Measurements from ENCODE around the gene RELN. TPM values are rescaled to one million over a fixed set of nuclear protein-coding genes. Genes with fewer than 3 reads are reported as not detected.

The RELN gene
- polyA plus RNA-seq, 2 donors = 0.10 to 0.65 TPM

- H3K4me1 ChIP-seq (ENCODE audit: control insufficient read depth in 2 of 2, insufficient read depth in 2 of 2, low read length in 1 of 2) = no peaks in the 10 kb centered on the region
- H3K27me3 ChIP-seq (ENCODE audit: control insufficient read depth in 1 of 2, insufficient read depth in 2 of 2, low read length in 2 of 2) = no peaks in the 10 kb centered on the region
- no peaks in the 10 kb centered on the region for H3K36me3 ChIP-seq (ENCODE audit: control insufficient read depth in 2 of 2, insufficient read depth in 2 of 2, low read length in 1 of 2)
- H3K4me3 ChIP-seq (ENCODE audit: low read depth in 1 of 2, low read length in 2 of 2) = no peak overlapping the region
- 28 to 44% methylated on average over 1 of the region's 1 CpG for WGBS, 2 donors
- no peak overlapping the region for H3K27ac ChIP-seq (ENCODE audit: low read depth in 2 of 2, low read length in 1 of 2)
- H3K9me3 ChIP-seq (ENCODE audit: control insufficient read depth in 2 of 2, insufficient read depth in 1 of 2, low read depth in 1 of 2, low read length in 1 of 2) = no peaks in the 10 kb centered on the region
Observed at GRCh38 chr7:103952408-103952807, 37.0 kb downstream of the RELN start.

- no peak overlapping the region for H3K27ac ChIP-seq (ENCODE audit: low read depth in 2 of 2, low read length in 1 of 2)
- no peaks in the 10 kb centered on the region for H3K4me1 ChIP-seq (ENCODE audit: control insufficient read depth in 2 of 2, insufficient read depth in 2 of 2, low read length in 1 of 2)
- no peaks in the 10 kb centered on the region for H3K9me3 ChIP-seq (ENCODE audit: control insufficient read depth in 2 of 2, insufficient read depth in 1 of 2, low read depth in 1 of 2, low read length in 1 of 2)
- H3K4me3 ChIP-seq (ENCODE audit: low read depth in 1 of 2, low read length in 2 of 2) = no peak overlapping the region
- 75 to 79% methylated on average over 2 of the region's 2 CpGs for WGBS, 2 donors
- no peaks in the 10 kb centered on the region for H3K36me3 ChIP-seq (ENCODE audit: control insufficient read depth in 2 of 2, insufficient read depth in 2 of 2, low read length in 1 of 2)
- H3K27me3 ChIP-seq (ENCODE audit: control insufficient read depth in 1 of 2, insufficient read depth in 2 of 2, low read length in 2 of 2) = no peaks in the 10 kb centered on the region
Observed at GRCh38 chr7:103951311-103951710, 38.1 kb downstream of the RELN start.

GRCh38 chr7:103949374-103949773 lies 40.1 kb downstream of the RELN start:
- H3K9me3 ChIP-seq (ENCODE audit: control insufficient read depth in 2 of 2, insufficient read depth in 1 of 2, low read depth in 1 of 2, low read length in 1 of 2) = no peaks in the 10 kb centered on the region
- H3K4me1 ChIP-seq (ENCODE audit: control insufficient read depth in 2 of 2, insufficient read depth in 2 of 2, low read length in 1 of 2) = no peaks in the 10 kb centered on the region
- 73 to 79% methylated on average over 7 of the region's 7 CpGs for WGBS, 2 donors
- no peak overlapping the region for H3K27ac ChIP-seq (ENCODE audit: low read depth in 2 of 2, low read length in 1 of 2)
- no peaks in the 10 kb centered on the region for H3K27me3 ChIP-seq (ENCODE audit: control insufficient read depth in 1 of 2, insufficient read depth in 2 of 2, low read length in 2 of 2)
- H3K36me3 ChIP-seq (ENCODE audit: control insufficient read depth in 2 of 2, insufficient read depth in 2 of 2, low read length in 1 of 2) = no peaks in the 10 kb centered on the region
- no peak overlapping the region for H3K4me3 ChIP-seq (ENCODE audit: low read depth in 1 of 2, low read length in 2 of 2)

- H3K36me3 ChIP-seq (ENCODE audit: control insufficient read depth in 2 of 2, insufficient read depth in 2 of 2, low read length in 1 of 2) = no peaks in the 10 kb centered on the region
- H3K27ac ChIP-seq (ENCODE audit: low read depth in 2 of 2, low read length in 1 of 2) = no peak overlapping the region
- H3K9me3 ChIP-seq (ENCODE audit: control insufficient read depth in 2 of 2, insufficient read depth in 1 of 2, low read depth in 1 of 2, low read length in 1 of 2) = no peaks in the 10 kb centered on the region
- H3K4me3 ChIP-seq (ENCODE audit: low read depth in 1 of 2, low read length in 2 of 2) = no peak overlapping the region
- H3K4me1 ChIP-seq (ENCODE audit: control insufficient read depth in 2 of 2, insufficient read depth in 2 of 2, low read length in 1 of 2) = no peaks in the 10 kb centered on the region
- 56 to 62% methylated on average over 2 of the region's 2 CpGs for WGBS, 2 donors
- H3K27me3 ChIP-seq (ENCODE audit: control insufficient read depth in 1 of 2, insufficient read depth in 2 of 2, low read length in 2 of 2) = no peaks in the 10 kb centered on the region
Observed at GRCh38 chr7:103947026-103947655, 42.3 kb downstream of the RELN start.

- no peaks in the 10 kb centered on the region for H3K27me3 ChIP-seq (ENCODE audit: control insufficient read depth in 1 of 2, insufficient read depth in 2 of 2, low read length in 2 of 2)
- no peaks in the 10 kb centered on the region for H3K4me1 ChIP-seq (ENCODE audit: control insufficient read depth in 2 of 2, insufficient read depth in 2 of 2, low read length in 1 of 2)
- no peak overlapping the region for H3K4me3 ChIP-seq (ENCODE audit: low read depth in 1 of 2, low read length in 2 of 2)
- H3K9me3 ChIP-seq (ENCODE audit: control insufficient read depth in 2 of 2, insufficient read depth in 1 of 2, low read depth in 1 of 2, low read length in 1 of 2) = no peaks in the 10 kb centered on the region
- no peaks in the 10 kb centered on the region for H3K36me3 ChIP-seq (ENCODE audit: control insufficient read depth in 2 of 2, insufficient read depth in 2 of 2, low read length in 1 of 2)
- WGBS, 2 donors = 72 to 75% methylated on average over 6 of the region's 6 CpGs
- no peak overlapping the region for H3K27ac ChIP-seq (ENCODE audit: low read depth in 2 of 2, low read length in 1 of 2)
Observed at GRCh38 chr7:103944230-103944900, 45.1 kb downstream of the RELN start.

GRCh38 chr7:103941976-103942375 lies 47.5 kb downstream of the RELN start:
- H3K4me3 ChIP-seq (ENCODE audit: low read depth in 1 of 2, low read length in 2 of 2) = no peak overlapping the region
- 84 to 85% methylated on average over 3 of the region's 3 CpGs for WGBS, 2 donors
- H3K27ac ChIP-seq (ENCODE audit: low read depth in 2 of 2, low read length in 1 of 2) = no peak overlapping the region
- H3K9me3 ChIP-seq (ENCODE audit: control insufficient read depth in 2 of 2, insufficient read depth in 1 of 2, low read depth in 1 of 2, low read length in 1 of 2) = no peaks in the 10 kb centered on the region
- H3K36me3 ChIP-seq (ENCODE audit: control insufficient read depth in 2 of 2, insufficient read depth in 2 of 2, low read length in 1 of 2) = no peaks in the 10 kb centered on the region
- H3K27me3 ChIP-seq (ENCODE audit: control insufficient read depth in 1 of 2, insufficient read depth in 2 of 2, low read length in 2 of 2) = no peaks in the 10 kb centered on the region
- H3K4me1 ChIP-seq (ENCODE audit: control insufficient read depth in 2 of 2, insufficient read depth in 2 of 2, low read length in 1 of 2) = no peaks in the 10 kb centered on the region

GRCh38 chr7:103940382-103941268 lies 48.8 kb downstream of the RELN start:
- Histone ChIP-seq H3K27me3 (ENCODE audit: control insufficient read depth in 1 of 2, insufficient read depth in 2 of 2, low read length in 2 of 2) (no peaks in the 10 kb centered on the region), H3K9me3 (ENCODE audit: control insufficient read depth in 2 of 2, insufficient read depth in 1 of 2, low read depth in 1 of 2, low read length in 1 of 2) (no peaks in the 10 kb centered on the region), H3K36me3 (ENCODE audit: control insufficient read depth in 2 of 2, insufficient read depth in 2 of 2, low read length in 1 of 2) (no peaks in the 10 kb centered on the region), H3K4me1 (ENCODE audit: control insufficient read depth in 2 of 2, insufficient read depth in 2 of 2, low read length in 1 of 2) (no peaks in the 10 kb centered on the region), H3K27ac (ENCODE audit: low read depth in 2 of 2, low read length in 1 of 2) (no peak overlapping the region), H3K4me3 (ENCODE audit: low read depth in 1 of 2, low read length in 2 of 2) (no peak overlapping the region)
- 69 to 70% methylated on average over 6 of the region's 6 CpGs for WGBS, 2 donors

- H3K4me3 ChIP-seq (ENCODE audit: low read depth in 1 of 2, low read length in 2 of 2) = no peak overlapping the region
- H3K27me3 ChIP-seq (ENCODE audit: control insufficient read depth in 1 of 2, insufficient read depth in 2 of 2, low read length in 2 of 2) = no peaks in the 10 kb centered on the region
- H3K4me1 ChIP-seq (ENCODE audit: control insufficient read depth in 2 of 2, insufficient read depth in 2 of 2, low read length in 1 of 2) = no peaks in the 10 kb centered on the region
- 83 to 85% methylated on average over 3 of the region's 3 CpGs for WGBS, 2 donors
- no peak overlapping the region for H3K27ac ChIP-seq (ENCODE audit: low read depth in 2 of 2, low read length in 1 of 2)
- no peaks in the 10 kb centered on the region for H3K36me3 ChIP-seq (ENCODE audit: control insufficient read depth in 2 of 2, insufficient read depth in 2 of 2, low read length in 1 of 2)
- H3K9me3 ChIP-seq (ENCODE audit: control insufficient read depth in 2 of 2, insufficient read depth in 1 of 2, low read depth in 1 of 2, low read length in 1 of 2) = no peaks in the 10 kb centered on the region
Observed at GRCh38 chr7:103937680-103938079, 51.8 kb downstream of the RELN start.

- Histone ChIP-seq H3K9me3 (ENCODE audit: control insufficient read depth in 2 of 2, insufficient read depth in 1 of 2, low read depth in 1 of 2, low read length in 1 of 2) (no peaks in the 10 kb centered on the region), H3K36me3 (ENCODE audit: control insufficient read depth in 2 of 2, insufficient read depth in 2 of 2, low read length in 1 of 2) (no peaks in the 10 kb centered on the region), H3K4me1 (ENCODE audit: control insufficient read depth in 2 of 2, insufficient read depth in 2 of 2, low read length in 1 of 2) (no peaks in the 10 kb centered on the region), H3K27ac (ENCODE audit: low read depth in 2 of 2, low read length in 1 of 2) (no peak overlapping the region), H3K27me3 (ENCODE audit: control insufficient read depth in 1 of 2, insufficient read depth in 2 of 2, low read length in 2 of 2) (no peaks in the 10 kb centered on the region), H3K4me3 (ENCODE audit: low read depth in 1 of 2, low read length in 2 of 2) (no peak overlapping the region)
- 53 to 75% methylated on average over 2 of the region's 2 CpGs for WGBS, 2 donors
Observed at GRCh38 chr7:103936558-103936957, 52.9 kb downstream of the RELN start.
